OCI-LY3 (cell line): ENCODE data around the gene APBB2.

ENCODE experiments used
- CTCF ChIP-seq: fragments of 200-600, 300-600 bp; sonication (generic); IDR thresholded peaks from 2 replicates; pipeline ENCODE4 v1.5.1; 2014; ENCODE audit warnings: antibody characterized with exemption, low read length, low read depth
- EZH2phosphoT487 ChIP-seq: fragments of 200-600 bp; shearing (Covaris generic); IDR thresholded peaks from 2 replicates; pipeline ENCODE4 v1.6.1; 2018; ENCODE audit warnings: antibody characterized with exemption, mixed run types, low read depth

- TF ChIP-seq CTCF, result no peak
- TF ChIP-seq EZH2phosphoT487, result no peak
These were observed 111.8 kb downstream of the APBB2 start for GRCh38 chr4:41102414-41103092.
